ENCODE data around the gene NRXN3.

DNA sequence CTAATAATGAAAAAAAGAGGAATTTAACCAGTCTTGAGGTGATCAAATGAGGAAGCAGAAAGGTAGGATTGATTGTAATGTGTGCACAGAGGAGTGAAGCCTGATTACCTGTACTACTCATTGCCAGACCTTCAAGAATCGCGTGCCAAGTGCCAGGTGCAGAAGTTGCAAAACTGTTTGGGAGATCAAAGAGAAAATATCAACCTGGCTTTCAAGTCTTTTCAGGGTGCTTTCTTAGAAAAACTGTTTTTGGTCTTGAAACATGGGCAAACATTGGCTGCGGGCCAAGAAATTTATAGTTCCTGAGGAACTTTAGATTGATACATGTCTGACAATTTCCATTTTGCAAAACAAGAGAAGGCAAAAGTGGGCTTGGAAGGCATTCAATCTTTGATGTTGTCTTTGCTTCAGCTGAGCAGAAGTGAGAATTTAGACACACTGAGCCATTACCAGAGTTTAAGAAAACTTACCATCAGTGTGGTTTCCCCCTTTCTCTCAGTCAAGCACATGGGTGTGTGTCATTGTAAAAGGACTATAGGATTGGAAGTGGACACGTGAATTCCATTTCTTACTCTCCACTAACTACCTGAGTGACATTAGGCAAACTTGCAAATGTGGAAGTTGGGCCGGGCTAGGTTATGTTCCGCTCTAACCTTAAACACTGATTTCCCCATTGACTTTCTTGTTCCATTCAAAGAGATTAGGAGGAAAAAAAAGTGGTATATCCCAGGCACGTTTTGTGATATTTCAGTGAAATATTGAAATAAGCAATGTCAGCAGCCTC lies 1555.0 kb downstream of the NRXN3 start:
- TF ChIP-seq POLR2AphosphoS5 (IDR thresholded peaks at IDR 0.05): no peak
- TF ChIP-seq, protein P1, sequence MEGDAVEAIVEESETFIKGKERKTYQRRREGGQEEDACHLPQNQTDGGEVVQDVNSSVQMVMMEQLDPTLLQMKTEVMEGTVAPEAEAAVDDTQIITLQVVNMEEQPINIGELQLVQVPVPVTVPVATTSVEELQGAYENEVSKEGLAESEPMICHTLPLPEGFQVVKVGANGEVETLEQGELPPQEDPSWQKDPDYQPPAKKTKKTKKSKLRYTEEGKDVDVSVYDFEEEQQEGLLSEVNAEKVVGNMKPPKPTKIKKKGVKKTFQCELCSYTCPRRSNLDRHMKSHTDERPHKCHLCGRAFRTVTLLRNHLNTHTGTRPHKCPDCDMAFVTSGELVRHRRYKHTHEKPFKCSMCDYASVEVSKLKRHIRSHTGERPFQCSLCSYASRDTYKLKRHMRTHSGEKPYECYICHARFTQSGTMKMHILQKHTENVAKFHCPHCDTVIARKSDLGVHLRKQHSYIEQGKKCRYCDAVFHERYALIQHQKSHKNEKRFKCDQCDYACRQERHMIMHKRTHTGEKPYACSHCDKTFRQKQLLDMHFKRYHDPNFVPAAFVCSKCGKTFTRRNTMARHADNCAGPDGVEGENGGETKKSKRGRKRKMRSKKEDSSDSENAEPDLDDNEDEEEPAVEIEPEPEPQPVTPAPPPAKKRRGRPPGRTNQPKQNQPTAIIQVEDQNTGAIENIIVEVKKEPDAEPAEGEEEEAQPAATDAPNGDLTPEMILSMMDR (IDR thresholded peaks at IDR 0.05): no peak

All from stomach (tissue), 4 donors.